HL-60 (cell line): ENCODE data around the gene SPACA9.

Experiments
- DNase-seq, 2 experiments: peaks; one replicate each; pipeline ENCODE4 v3.0.0-alpha.2; 2010 to 2020; ENCODE audit warnings: low read depth in 1 of 2, low spot score in 1 of 2
- H3K27ac ChIP-seq: fragments of 250-450 bp; sonication (Bioruptor Pico); replicated peaks from 2 replicates; pipeline ENCODE4 v1.5.1; 2020; ENCODE audit warnings: mild to moderate bottlenecking, moderate library complexity
- H3K27me3 ChIP-seq: fragments of 250-450 bp; sonication (Bioruptor Pico); 2 replicates; pipeline ENCODE4 v1.5.1; 2021; ENCODE audit warnings: mild to moderate bottlenecking, moderate library complexity; ENCODE audit not compliant: insufficient read depth, poor library complexity, severe bottlenecking
- H3K4me3 ChIP-seq: replicated peaks from 2 replicates; pipeline ENCODE4 v1.5.1; 2011; ENCODE audit warnings: mild to moderate bottlenecking, control low read depth, low read length; ENCODE audit not compliant: insufficient read depth
- CTCF ChIP-seq: IDR thresholded peaks from one replicate; pipeline ENCODE4 v1.5.1; 2011; ENCODE audit warnings: low read length, control low read depth, inconsistent platforms; ENCODE audit not compliant: insufficient read depth
- GABPA ChIP-seq: IDR thresholded peaks from 2 replicates; pipeline ENCODE4 v1.6.1; 2012; ENCODE audit warnings: low read depth
- POLR2AphosphoS5 ChIP-seq: IDR thresholded peaks from 2 replicates; pipeline ENCODE4 v1.6.1; 2012; ENCODE audit warnings: low read depth
- REST ChIP-seq: IDR thresholded peaks from 2 replicates; pipeline ENCODE4 v1.6.1; 2012; ENCODE audit warnings: low read depth; ENCODE audit not compliant: insufficient replicate concordance
- SPI1 ChIP-seq: IDR thresholded peaks from 2 replicates; pipeline ENCODE4 v1.6.1; 2012; ENCODE audit warnings: low read depth, mild to moderate bottlenecking, borderline replicate concordance

The SPACA9 gene

DNA sequence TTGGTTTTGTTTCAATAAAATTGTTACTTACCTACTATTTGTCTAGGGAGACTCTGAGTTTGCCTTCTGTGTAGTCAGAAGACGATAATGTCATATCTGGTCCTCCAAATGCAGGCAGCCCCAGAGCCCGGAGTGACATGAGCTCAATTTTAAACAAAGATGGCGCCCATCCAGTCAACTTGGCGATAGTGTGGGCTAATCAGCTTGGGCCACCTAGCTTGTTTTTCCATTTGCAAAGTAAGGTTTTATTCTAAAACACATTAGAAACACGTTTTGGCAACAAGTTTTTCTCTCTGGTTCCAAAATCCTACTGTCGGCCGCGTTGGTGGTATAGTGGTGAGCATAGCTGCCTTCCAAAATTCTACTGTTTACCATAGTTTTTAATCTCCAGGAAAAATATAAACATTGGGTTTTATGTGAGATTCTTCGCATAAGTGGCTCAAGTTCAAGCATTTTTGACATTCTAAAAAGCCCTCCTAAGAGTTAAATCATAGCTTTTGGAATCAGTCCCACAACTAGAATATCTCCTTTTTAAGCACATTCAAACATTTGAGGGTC, 52.6 kb downstream of the SPACA9 start:
- DNase-seq = no peak
- no peaks in the 10 kb centered on the region for H3K27me3 ChIP-seq
- H3K27ac ChIP-seq = no peak overlapping the region
- no peak overlapping the region for H3K4me3 ChIP-seq
- TF ChIP-seq REST = no peak
- TF ChIP-seq POLR2AphosphoS5 = no peak
- TF ChIP-seq CTCF = no peak
- no peak for TF ChIP-seq SPI1
- no peak for TF ChIP-seq GABPA

DNA sequence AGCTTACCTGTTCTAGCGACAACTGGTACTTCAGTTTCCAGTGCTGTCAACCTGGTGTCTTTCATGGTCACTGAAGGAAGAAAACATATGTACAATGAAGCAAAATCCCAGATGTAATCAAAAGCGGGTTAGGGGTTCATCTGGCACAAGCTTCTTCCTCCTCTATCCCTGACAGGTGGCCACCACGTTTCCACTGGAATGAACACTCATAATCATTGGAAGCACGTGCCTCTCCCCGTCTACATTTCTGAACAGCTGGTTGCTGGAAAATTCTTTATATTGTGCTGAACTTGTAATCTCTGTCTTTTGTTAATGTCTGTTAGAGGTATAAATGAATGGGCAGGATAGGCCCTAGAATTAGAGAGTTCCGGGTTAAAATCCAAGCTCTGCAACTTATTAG, 56.3 kb downstream of the SPACA9 start:
- DNase-seq = no peak
- no peaks in the 10 kb centered on the region for H3K27me3 ChIP-seq
- no peak for TF ChIP-seq REST
- no peak for TF ChIP-seq SPI1
- no peak for TF ChIP-seq GABPA
- TF ChIP-seq CTCF = no peak
- no peak for TF ChIP-seq POLR2AphosphoS5
- no peak overlapping the region for H3K4me3 ChIP-seq
- H3K27ac ChIP-seq = no peak overlapping the region

DNA sequence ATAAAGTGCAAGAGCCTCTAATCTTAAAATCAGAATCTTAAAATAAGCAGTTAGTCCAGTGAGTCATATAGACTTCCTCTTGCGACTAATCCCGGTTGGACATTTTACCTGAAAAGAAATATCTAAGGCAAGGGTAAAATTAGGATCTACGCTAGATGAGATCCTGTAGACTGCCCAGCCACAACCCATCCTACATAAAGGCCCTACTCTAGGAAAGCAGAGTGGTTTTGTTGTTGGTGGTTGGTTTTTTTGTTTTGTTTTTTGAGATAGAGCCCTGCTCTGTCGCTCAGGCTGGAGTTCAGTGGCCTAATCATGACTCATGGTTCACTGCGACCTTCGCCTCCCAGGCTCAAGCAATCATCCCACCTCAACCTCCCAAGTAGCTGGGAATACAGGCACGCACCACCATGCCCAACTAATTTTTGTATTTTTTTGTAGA, 58.8 kb downstream of the SPACA9 start:
- DNase-seq = no peak
- Histone ChIP-seq H3K4me3 (no peak overlapping the region), H3K27me3 (no peaks in the 10 kb centered on the region), H3K27ac (no peak overlapping the region)
- TF ChIP-seq POLR2AphosphoS5 (no peak), CTCF (no peak), GABPA (no peak), REST (no peak), SPI1 (no peak)
